ENCODE measurements around the gene LMCD1.

The LMCD1 gene

DNA sequence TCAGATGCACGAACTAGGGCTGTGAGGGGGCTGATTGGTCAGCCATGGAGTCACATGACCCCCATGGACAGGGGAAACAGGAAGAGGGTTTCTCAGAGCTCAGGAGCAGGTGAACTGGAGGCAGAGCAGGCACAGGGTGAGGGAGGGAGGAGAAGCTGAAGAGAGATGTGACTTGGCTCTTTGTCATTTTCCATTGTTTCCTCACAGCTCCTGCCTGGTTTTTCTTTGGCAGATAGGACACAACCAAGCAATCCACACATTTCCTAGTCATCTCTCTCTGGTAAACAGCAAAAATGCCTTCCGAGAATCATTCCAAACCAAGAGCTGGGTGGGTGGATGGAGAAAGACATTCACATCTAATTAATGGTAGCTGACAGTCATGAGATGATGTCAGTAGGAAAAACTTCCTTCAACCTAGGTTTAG lies 43.4 kb upstream of the LMCD1 start:
- Histone ChIP-seq H4K20me1 (ENCODE audit: insufficient read depth, low read length) (no peaks in the 10 kb centered on the region), H3K4me1 (ENCODE audit: insufficient read depth, low read length) (no peaks in the 10 kb centered on the region), H3K27me3 (ENCODE audit: insufficient read depth, low read length, poor library complexity) (no peaks in the 10 kb centered on the region), H3K27ac (ENCODE audit: low read length) (no peak overlapping the region), H3K9ac (ENCODE audit: low read depth, low read length) (no peak overlapping the region), H3K4me2 (ENCODE audit: insufficient read depth, low read length) (no peak overlapping the region), H3K79me2 (ENCODE audit: insufficient read depth, low read length) (no peaks in the 10 kb centered on the region), H3K36me3 (ENCODE audit: insufficient read depth, low read length) (no peaks in the 10 kb centered on the region), H3K9me3 (ENCODE audit: insufficient read depth, low read length, severe bottlenecking) (no peaks in the 10 kb centered on the region), H3K4me3 (ENCODE audit: low read depth in 1 of 2, low read length in 2 of 2) (no peak overlapping the region), H2AFZ (ENCODE audit: low read depth, low read length) (no peak overlapping the region)
- no peak for DNase-seq
- no peak for ATAC-seq (ENCODE audit: insufficient read depth, low read depth)
- no peak for TF ChIP-seq EZH2 (IDR thresholded peaks at IDR 0.05; ENCODE audit: borderline replicate concordance, low read depth, low read length, severe bottlenecking)
- no peak for TF ChIP-seq CTCF (IDR thresholded peaks at IDR 0.05; ENCODE audit: borderline replicate concordance, extremely low read depth, low read length, poor library complexity, severe bottlenecking)

- Histone ChIP-seq H3K9me3 (ENCODE audit: insufficient read depth, low read length, severe bottlenecking) (no peaks in the 10 kb centered on the region), H4K20me1 (ENCODE audit: insufficient read depth, low read length) (no peaks in the 10 kb centered on the region), H2AFZ (ENCODE audit: low read depth, low read length) (no peak overlapping the region), H3K79me2 (ENCODE audit: insufficient read depth, low read length) (no peaks in the 10 kb centered on the region), H3K4me2 (ENCODE audit: insufficient read depth, low read length) (no peak overlapping the region), H3K4me3 (ENCODE audit: low read depth in 1 of 2, low read length in 2 of 2) (no peak overlapping the region), H3K27me3 (ENCODE audit: insufficient read depth, low read length, poor library complexity) (no peaks in the 10 kb centered on the region), H3K27ac (ENCODE audit: low read length) (no peak overlapping the region), H3K36me3 (ENCODE audit: insufficient read depth, low read length) (no peaks in the 10 kb centered on the region), H3K4me1 (ENCODE audit: insufficient read depth, low read length) (no peaks in the 10 kb centered on the region), H3K9ac (ENCODE audit: low read depth, low read length) (no peak overlapping the region)
- DNase-seq: no peak
- no peak for ATAC-seq (ENCODE audit: insufficient read depth, low read depth)
- TF ChIP-seq CTCF (IDR thresholded peaks at IDR 0.05; ENCODE audit: borderline replicate concordance, extremely low read depth, low read length, poor library complexity, severe bottlenecking): no peak
- no peak for TF ChIP-seq EZH2 (IDR thresholded peaks at IDR 0.05; ENCODE audit: borderline replicate concordance, low read depth, low read length, severe bottlenecking)
Observed at GRCh38 chr3:8458711-8459110, 42.9 kb upstream of the LMCD1 start.

GRCh38 chr3:8460050-8460708 lies 41.4 kb upstream of the LMCD1 start:
- H3K36me3 ChIP-seq (ENCODE audit: insufficient read depth, low read length): no peaks in the 10 kb centered on the region
- no peak overlapping the region for H3K9ac ChIP-seq (ENCODE audit: low read depth, low read length)
- H3K27me3 ChIP-seq (ENCODE audit: insufficient read depth, low read length, poor library complexity): no peaks in the 10 kb centered on the region
- no peak for TF ChIP-seq CTCF (IDR thresholded peaks at IDR 0.05; ENCODE audit: borderline replicate concordance, extremely low read depth, low read length, poor library complexity, severe bottlenecking)
- TF ChIP-seq EZH2 (IDR thresholded peaks at IDR 0.05; ENCODE audit: borderline replicate concordance, low read depth, low read length, severe bottlenecking): no peak
- no peak overlapping the region for H3K4me2 ChIP-seq (ENCODE audit: insufficient read depth, low read length)
- no peaks in the 10 kb centered on the region for H3K9me3 ChIP-seq (ENCODE audit: insufficient read depth, low read length, severe bottlenecking)
- no peak for DNase-seq
- no peak overlapping the region for H3K4me3 ChIP-seq (ENCODE audit: low read depth in 1 of 2, low read length in 2 of 2)
- no peaks in the 10 kb centered on the region for H3K79me2 ChIP-seq (ENCODE audit: insufficient read depth, low read length)
- no peak overlapping the region for H3K27ac ChIP-seq (ENCODE audit: low read length)
- no peaks in the 10 kb centered on the region for H3K4me1 ChIP-seq (ENCODE audit: insufficient read depth, low read length)
- H2AFZ ChIP-seq (ENCODE audit: low read depth, low read length): no peak overlapping the region
- no peaks in the 10 kb centered on the region for H4K20me1 ChIP-seq (ENCODE audit: insufficient read depth, low read length)
- ATAC-seq (ENCODE audit: insufficient read depth, low read depth): no peak
